ENCODE results near the gene TMEM131.

The TMEM131 gene

DNA sequence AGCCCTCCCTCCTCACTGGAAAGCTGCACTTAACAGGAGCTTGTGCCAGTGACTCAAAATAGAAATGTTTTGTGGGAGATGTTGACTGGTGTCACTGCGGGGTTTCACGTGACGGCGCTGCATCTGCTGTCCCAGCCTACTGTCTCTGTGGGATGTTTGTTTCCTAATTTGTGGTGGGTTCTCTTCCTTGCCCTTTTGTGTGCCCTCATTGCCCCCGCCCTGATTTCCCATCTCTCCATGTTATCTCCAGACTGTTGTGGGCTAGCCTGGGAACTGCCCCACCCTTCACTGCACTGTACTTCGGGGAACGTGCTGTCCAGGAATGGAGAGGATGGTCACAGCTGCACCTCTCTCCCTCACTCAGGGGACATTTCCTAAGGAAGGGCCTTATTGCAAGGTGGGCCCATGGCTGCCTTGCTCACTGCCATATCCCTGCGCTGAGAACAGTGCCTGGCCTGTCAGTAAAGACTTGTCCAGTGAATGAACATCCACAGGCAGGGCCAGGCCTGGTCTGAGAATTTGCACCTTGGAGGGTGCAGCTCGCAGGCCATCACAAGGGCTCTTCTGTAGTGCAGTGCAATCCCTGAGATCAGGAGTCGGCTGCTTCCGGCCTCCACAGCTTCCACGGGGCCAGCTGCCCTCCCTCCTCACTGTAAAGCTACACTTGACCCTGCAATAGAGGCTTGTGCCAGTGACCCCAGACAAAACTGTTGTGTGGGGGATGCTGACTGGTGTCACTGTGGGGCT lies 264.3 kb downstream of the TMEM131 start:
- CTCF ChIA-PET, result interaction anchor here (0.6 to 1.5 kb wide), 2 partner anchors 8 to 747 kb away, joined by 3 read pairs; no protein-coding TSS in a partner anchor
- TF ChIP-seq, protein P1, sequence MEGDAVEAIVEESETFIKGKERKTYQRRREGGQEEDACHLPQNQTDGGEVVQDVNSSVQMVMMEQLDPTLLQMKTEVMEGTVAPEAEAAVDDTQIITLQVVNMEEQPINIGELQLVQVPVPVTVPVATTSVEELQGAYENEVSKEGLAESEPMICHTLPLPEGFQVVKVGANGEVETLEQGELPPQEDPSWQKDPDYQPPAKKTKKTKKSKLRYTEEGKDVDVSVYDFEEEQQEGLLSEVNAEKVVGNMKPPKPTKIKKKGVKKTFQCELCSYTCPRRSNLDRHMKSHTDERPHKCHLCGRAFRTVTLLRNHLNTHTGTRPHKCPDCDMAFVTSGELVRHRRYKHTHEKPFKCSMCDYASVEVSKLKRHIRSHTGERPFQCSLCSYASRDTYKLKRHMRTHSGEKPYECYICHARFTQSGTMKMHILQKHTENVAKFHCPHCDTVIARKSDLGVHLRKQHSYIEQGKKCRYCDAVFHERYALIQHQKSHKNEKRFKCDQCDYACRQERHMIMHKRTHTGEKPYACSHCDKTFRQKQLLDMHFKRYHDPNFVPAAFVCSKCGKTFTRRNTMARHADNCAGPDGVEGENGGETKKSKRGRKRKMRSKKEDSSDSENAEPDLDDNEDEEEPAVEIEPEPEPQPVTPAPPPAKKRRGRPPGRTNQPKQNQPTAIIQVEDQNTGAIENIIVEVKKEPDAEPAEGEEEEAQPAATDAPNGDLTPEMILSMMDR (conservative IDR thresholded peaks at IDR 0.05; ENCODE audit: low read depth), result no peak
- DNase-seq (ENCODE audit: low spot score), result no peak
- no peak overlapping the region for H3K27ac ChIP-seq
- POLR2A ChIA-PET (ENCODE audit: low non-redundant PET), result no interaction called here

DNA sequence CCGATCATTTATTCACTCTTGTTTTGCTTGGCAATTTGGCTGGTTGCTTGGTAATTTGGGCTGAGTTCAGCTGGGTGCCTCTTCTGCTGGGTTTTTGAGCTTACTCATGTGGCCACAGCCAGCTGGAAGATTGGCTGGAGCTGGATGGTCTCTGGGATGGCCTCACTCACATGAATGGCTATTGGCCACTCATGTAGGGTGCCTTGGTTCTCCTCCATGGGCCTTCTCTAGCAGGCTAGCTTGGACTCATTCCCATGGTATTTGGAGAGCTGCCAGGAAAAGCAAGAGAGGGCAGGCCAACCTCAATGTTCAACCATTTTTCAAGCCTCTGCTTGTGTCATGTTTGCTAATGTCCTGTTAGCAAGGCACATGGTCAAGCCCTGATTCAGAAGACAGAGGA lies 265.5 kb downstream of the TMEM131 start:
- POLR2A ChIA-PET (ENCODE audit: low non-redundant PET), result no interaction called here
- CTCF ChIA-PET, result interaction anchor here (1.5 kb wide), 1 partner anchor 10 kb away, joined by 3 read pairs; no protein-coding TSS in a partner anchor

DNA sequence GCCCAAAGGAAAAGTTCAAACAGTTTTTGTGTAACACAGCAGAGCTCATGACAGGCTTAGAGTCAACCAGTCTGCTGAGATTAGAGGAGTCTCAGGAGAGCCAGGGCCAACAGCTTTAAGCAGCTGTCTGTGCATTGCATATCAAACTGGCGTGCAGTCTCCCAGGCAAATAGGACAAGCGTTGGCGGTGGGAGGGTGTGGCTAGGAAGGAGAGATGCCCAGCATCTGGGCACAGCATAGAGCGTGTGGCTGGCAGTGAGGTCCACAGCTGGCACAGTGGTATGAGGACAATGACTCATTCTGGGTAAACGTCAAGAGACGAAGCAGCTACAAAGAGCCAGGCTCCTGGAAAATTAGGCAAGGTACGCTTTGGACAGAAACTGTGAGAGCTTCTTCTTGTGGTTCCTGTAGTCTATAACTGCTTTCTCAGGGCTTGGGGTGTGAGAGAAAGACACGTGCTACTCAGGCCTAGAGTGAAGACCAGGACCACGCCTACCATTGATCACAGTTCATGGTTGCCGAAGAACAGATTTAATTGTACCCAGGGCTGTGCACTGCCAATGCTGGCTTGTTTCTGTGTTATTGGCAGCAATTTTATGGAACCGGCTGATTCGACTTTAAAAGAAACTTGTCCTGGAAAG lies 267.5 kb downstream of the TMEM131 start:
- POLR2A ChIA-PET (ENCODE audit: low non-redundant PET), result no interaction called here
- CTCF ChIA-PET, result interaction anchor here (1.0 kb wide), 1 partner anchor 13 kb away, joined by 5 read pairs; no protein-coding TSS in a partner anchor
- peak; percentile 64 for DNase-seq (ENCODE audit: low spot score)
- peak overlapping the region; percentile 72 for H3K27ac ChIP-seq
- TF ChIP-seq, protein P1 (conservative IDR thresholded peaks at IDR 0.05; ENCODE audit: low read depth), result no peak

More for the DNA sequence above, 265.5 kb downstream of the TMEM131 start:
- TF ChIP-seq, protein P1 (conservative IDR thresholded peaks at IDR 0.05; ENCODE audit: low read depth), result no peak
- H3K27ac ChIP-seq, result peak overlapping the region; percentile 12; the same call in 1 of the 2 replicates
- DNase-seq (ENCODE audit: low spot score), result peak; percentile 38

DNA sequence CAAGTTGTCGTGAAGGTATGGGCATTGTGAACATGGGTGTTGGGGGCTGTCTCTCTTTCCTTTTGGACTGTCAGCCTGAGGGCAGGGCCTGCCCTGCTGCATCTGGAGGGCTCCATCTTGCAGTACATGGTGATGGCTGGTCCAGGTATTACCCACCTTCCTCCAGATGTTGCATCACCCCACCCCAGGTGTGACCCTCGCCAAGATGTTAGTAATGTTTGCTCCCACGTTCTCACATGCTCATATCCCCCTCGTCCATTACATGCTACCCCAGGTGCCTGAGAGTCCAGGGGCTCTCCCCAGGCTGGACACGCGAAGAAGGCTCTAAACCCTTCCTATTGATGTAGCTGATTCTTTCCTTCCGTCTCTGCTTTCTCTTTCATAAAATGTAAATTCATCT lies 268.5 kb downstream of the TMEM131 start:
- CTCF ChIA-PET, result no interaction called here
- POLR2A ChIA-PET (ENCODE audit: low non-redundant PET), result no interaction called here
- TF ChIP-seq, protein P1 (conservative IDR thresholded peaks at IDR 0.05; ENCODE audit: low read depth), result no peak
- no peak for DNase-seq (ENCODE audit: low spot score)
- no peak overlapping the region for H3K27ac ChIP-seq

DNA sequence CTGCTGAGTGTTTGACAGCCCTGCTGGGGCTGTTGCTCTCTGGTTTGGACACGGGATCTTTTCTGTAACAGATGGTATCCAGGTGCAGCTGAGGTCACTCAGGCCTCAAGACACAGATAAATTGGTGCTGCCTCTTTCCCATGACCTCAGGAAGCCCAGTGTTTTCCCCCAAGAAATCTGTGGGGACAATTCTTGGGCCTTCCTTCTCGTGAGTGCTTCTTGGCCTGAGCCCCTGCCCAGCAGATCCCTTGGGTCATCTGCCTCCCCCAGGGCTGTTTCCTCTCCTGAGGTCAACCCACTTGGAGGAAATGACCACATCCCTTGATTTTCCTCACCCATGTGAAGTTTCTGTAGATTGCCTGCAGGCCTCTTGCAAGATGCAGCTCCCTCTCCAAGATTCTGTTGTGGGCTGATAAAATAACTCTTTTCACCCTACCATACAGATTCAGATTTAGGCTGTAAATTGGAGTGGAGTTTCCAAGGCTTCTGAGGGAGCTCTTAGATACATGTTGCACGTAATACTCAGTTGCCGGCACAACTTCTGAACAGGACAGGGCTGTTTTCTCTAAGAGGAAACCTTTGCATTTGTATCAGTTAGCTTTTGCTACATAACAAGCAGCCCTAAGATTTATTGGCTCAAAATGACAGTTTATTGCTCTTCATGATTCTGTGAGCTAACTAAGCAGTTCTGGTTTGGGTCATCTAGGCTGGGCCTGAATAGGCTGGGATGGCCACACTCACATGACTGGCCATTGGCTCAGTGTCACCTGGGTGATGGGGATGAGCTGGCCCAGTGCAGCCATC lies 269.3 kb downstream of the TMEM131 start:
- DNase-seq (ENCODE audit: low spot score), result no peak
- TF ChIP-seq, protein P1 (conservative IDR thresholded peaks at IDR 0.05; ENCODE audit: low read depth), result no peak
- CTCF ChIA-PET, result interaction anchor here (0.6 to 1.0 kb wide), 2 partner anchors 26 to 639 kb away, joined by 3 to 6 read pairs; no protein-coding TSS in a partner anchor
- H3K27ac ChIP-seq, result no peak overlapping the region
- POLR2A ChIA-PET (ENCODE audit: low non-redundant PET), result no interaction called here

All from RWPE1 (cell line).